EL (cell line): ENCODE results near the gene PYDC1.
"Not testable (repeated sequence)": the region's sequence is repeated elsewhere in the genome, so short reads cannot be mapped to it uniquely, and the experiment has no call there.

ENCODE experiments used
- DNase-seq: peaks from one replicate; pipeline ENCODE4 v3.0.0-alpha.2; 2016

Gene PYDC1

GRCh38 chr16:31195861-31196260, 21.1 kb downstream of the PYDC1 start:
- DNase-seq, result not testable (repeated sequence)

- no peak for DNase-seq
These were observed 22.0 kb downstream of the PYDC1 start for GRCh38 chr16:31194898-31195297.

GRCh38 chr16:31193874-31194273, 23.1 kb downstream of the PYDC1 start:
- no peak for DNase-seq

- no peak for DNase-seq
These were observed 23.9 kb downstream of the PYDC1 start for GRCh38 chr16:31192856-31193642.

- DNase-seq, result no peak
These were observed 25.1 kb downstream of the PYDC1 start for GRCh38 chr16:31191697-31192428.

GRCh38 chr16:31190818-31191444, 26.0 kb downstream of the PYDC1 start:
- DNase-seq, result no peak

- no peak for DNase-seq
These were observed 26.9 kb downstream of the PYDC1 start for GRCh38 chr16:31190061-31190460.

- DNase-seq, result no peak
These were observed 27.5 kb downstream of the PYDC1 start for GRCh38 chr16:31189412-31189778.

- no peak for DNase-seq
These were observed 28.2 kb downstream of the PYDC1 start for GRCh38 chr16:31188450-31189411.

GRCh38 chr16:31187808-31188189, 29.1 kb downstream of the PYDC1 start:
- no peak for DNase-seq

- DNase-seq, result no peak
These were observed 29.8 kb downstream of the PYDC1 start for GRCh38 chr16:31186930-31187807.

GRCh38 chr16:31186176-31186575, 30.8 kb downstream of the PYDC1 start:
- no peak for DNase-seq

- DNase-seq, result no peak
These were observed 31.6 kb downstream of the PYDC1 start for GRCh38 chr16:31185339-31185738.

- DNase-seq, result no peak
These were observed 32.0 kb downstream of the PYDC1 start for GRCh38 chr16:31184888-31185287.

- DNase-seq, result no peak
These were observed 33.2 kb downstream of the PYDC1 start for GRCh38 chr16:31183432-31184428.

GRCh38 chr16:31182391-31182790, 34.5 kb downstream of the PYDC1 start:
- DNase-seq, result no peak

- peak; percentile 54 for DNase-seq
These were observed 35.7 kb downstream of the PYDC1 start for GRCh38 chr16:31181102-31181830.

- DNase-seq, result peak; percentile 84
These were observed 37.0 kb downstream of the PYDC1 start, which contains the start of gene FUS for GRCh38 chr16:31179747-31180459. TSS of gene FUS (plus strand) at chr16:31180139. CDS start at chr16:31180215, 76 bp downstream.

GRCh38 chr16:31179219-31179746, 37.7 kb downstream of the PYDC1 start:
- no peak for DNase-seq
